Sigmoid colon (tissue), 7 donors: ENCODE measurements around the gene ATAD5. TPM values are rescaled to one million over a fixed set of nuclear protein-coding genes. Genes with fewer than 3 reads are reported as not detected.
"Not testable (repeated sequence)": the region's sequence is repeated elsewhere in the genome, so short reads cannot be mapped to it uniquely, and the experiment has no call there.

Experiments used
- DNase-seq: peaks from one replicate; pipeline ENCODE4 v3.0.0-alpha.2; 2019
- H3K27ac ChIP-seq, 4 donors: fragments of 200-600 bp; sonication (generic); one replicate each; pipeline ENCODE4 v1.5.1; 2016 to 2019; ENCODE audit warnings: mild to moderate bottlenecking in 1 of 4
- H3K27me3 ChIP-seq, 3 donors: fragments of 200-600 bp; sonication (generic); one replicate each; pipeline ENCODE4 v1.5.1; 2019; ENCODE audit warnings: mild to moderate bottlenecking in 1 of 3
- H3K36me3 ChIP-seq, 4 donors: fragments of 200-600 bp; sonication (generic); one replicate each; pipeline ENCODE4 v1.5.1; 2016 to 2019
- H3K4me1 ChIP-seq, 4 donors: fragments of 200-600 bp; sonication (generic); one replicate each; pipeline ENCODE4 v1.5.1; 2017 to 2019
- H3K4me3 ChIP-seq, 4 donors: fragments of 200-600 bp; sonication (generic); one replicate each; pipeline ENCODE4 v1.5.1; 2017 to 2019; ENCODE audit warnings: mild to moderate bottlenecking in 2 of 4, moderate library complexity in 1 of 4
- H3K9me3 ChIP-seq, 4 donors: fragments of 200-600 bp in 3 of 4; sonication (generic) in 3 of 4; one replicate each; pipeline versions ENCODE4 v1.5.1 to v1.6.1; 2013 to 2019
- CTCF ChIP-seq, 4 experiments: fragments of 450-650 bp in 3 of 4; fragments of 200-600 bp in 1 of 4; IDR thresholded peaks; one replicate each; pipeline ENCODE4 v1.5.1; 2016 to 2019; ENCODE audit warnings: antibody characterized with exemption in 4 of 4, mild to moderate bottlenecking in 3 of 4, moderate library complexity in 2 of 4
- EP300 ChIP-seq, 4 donors: sonication (generic); formaldehyde crosslinking; IDR thresholded peaks; one replicate each; pipeline ENCODE4 v1.6.1; 2017; ENCODE audit warnings: antibody characterized with exemption in 4 of 4
- POLR2A ChIP-seq, 2 donors: fragments of 450-650 bp; IDR thresholded peaks; one replicate each; pipeline ENCODE4 v1.6.1; 2016; ENCODE audit warnings: antibody characterized with exemption in 2 of 2, mild to moderate bottlenecking in 2 of 2, moderate library complexity in 2 of 2
- POLR2AphosphoS5 ChIP-seq, 4 donors: sonication (generic); formaldehyde crosslinking; IDR thresholded peaks; one replicate each; pipeline ENCODE4 v1.6.1; 2017; ENCODE audit warnings: antibody characterized with exemption in 4 of 4
- WGBS, 2 donors: extraction: QIAGEN DNeasy Blood & Tissue Kit; methylation state at CpG; one replicate each; pipeline ENCODE4 v1.1.7; 2013; 5-methylcytosine and 5-hydroxymethylcytosine counted together
- intact Hi-C: fragments of 100-400 bp; cut with DNase I; formaldehyde crosslinking; loops from one replicate; pipeline ENCODE4 v1.15.1; 2023
- polyA plus RNA-seq, 3 donors: library from polyadenylated mRNA; stranded (reverse); fragments of 200-250 nt; gene quantifications; one replicate each; pipeline ENCODE4 v1.2.3, GENCODE V29; 2013
- total RNA-seq, 4 donors: library from RNA; depleted of rRNA; stranded (reverse); fragments of >200 nt; gene quantifications; one replicate each; pipeline ENCODE4 v1.1.0, GENCODE V29; 2016
- donor health status: healthy with polysubstance abuse.
- donor health status: Bipolar disorder and iron deficiency.
- donor health status: healthy.

Gene ATAD5
- total and polyA plus RNA-seq, 7 donors: 0.46 to 1.7 (median 0.82) TPM

GRCh38 chr17:30930495-30930894, 98.7 kb downstream of the ATAD5 start:
- Histone ChIP-seq H3K9me3 (no peaks in the 10 kb centered on the region), H3K27me3 (peaks cover 0 to 11% (median 0%) of the 10 kb centered on the region in 3 donors), H3K36me3 (no peaks in the 10 kb centered on the region), H3K4me1 (no peaks in the 10 kb centered on the region), H3K4me3 (no peak overlapping the region), H3K27ac (no peak overlapping the region)
- TF ChIP-seq POLR2A (IDR thresholded peaks at IDR 0.05): no peak
- no peak for TF ChIP-seq POLR2AphosphoS5 (IDR thresholded peaks at IDR 0.05)
- TF ChIP-seq EP300 (IDR thresholded peaks at IDR 0.05): no peak
- TF ChIP-seq CTCF (IDR thresholded peaks at IDR 0.05): no peak
- DNase-seq: no peak
- WGBS, 2 donors: 87 to 88% methylated on average over 3 of the region's 3 CpGs
- intact Hi-C loops: no loop called here

GRCh38 chr17:30931582-30931981, 99.8 kb downstream of the ATAD5 start:
- intact Hi-C loops, H3K27me3 ChIP-seq, H3K27ac ChIP-seq, H3K36me3 ChIP-seq, H3K4me1 ChIP-seq, H3K4me3 ChIP-seq, DNase-seq, H3K9me3 ChIP-seq: not testable (repeated sequence)
- WGBS, 2 donors: 91 to 92% methylated on average over 8 of the region's 8 CpGs

- H3K9me3 ChIP-seq: no peaks in the 10 kb centered on the region
- H3K4me1 ChIP-seq: no peaks in the 10 kb centered on the region
- H3K4me3 ChIP-seq: no peak overlapping the region
- H3K27ac ChIP-seq: no peak overlapping the region
- intact Hi-C loops: no loop called here
- no peak for TF ChIP-seq POLR2AphosphoS5 (IDR thresholded peaks at IDR 0.05)
- TF ChIP-seq EP300 (IDR thresholded peaks at IDR 0.05): no peak
- no peak for TF ChIP-seq CTCF (IDR thresholded peaks at IDR 0.05)
- no peak for TF ChIP-seq POLR2A (IDR thresholded peaks at IDR 0.05)
- no peaks in the 10 kb centered on the region for H3K36me3 ChIP-seq
- no peaks in the 10 kb centered on the region for H3K27me3 ChIP-seq
- 63 to 83% methylated on average over 5 of the region's 5 CpGs for WGBS, 2 donors
- DNase-seq: no peak
Observed at GRCh38 chr17:30933966-30934365, 102.2 kb downstream of the ATAD5 start.

- intact Hi-C loops: no loop called here
- TF ChIP-seq CTCF (IDR thresholded peaks at IDR 0.05) (no peak), POLR2AphosphoS5 (IDR thresholded peaks at IDR 0.05) (no peak), EP300 (IDR thresholded peaks at IDR 0.05) (no peak), POLR2A (IDR thresholded peaks at IDR 0.05) (no peak)
- WGBS, 2 donors: 78 to 86% methylated on average over 13 of the region's 13 CpGs
Observed at GRCh38 chr17:30939051-30939689, 107.4 kb downstream of the ATAD5 start.

GRCh38 chr17:30942308-30943079, 110.7 kb downstream of the ATAD5 start:
- Histone ChIP-seq H3K4me3 (no peak overlapping the region), H3K27ac (no peak overlapping the region), H3K9me3 (no peaks in the 10 kb centered on the region), H3K27me3 (no peaks in the 10 kb centered on the region), H3K4me1 (no peaks in the 10 kb centered on the region), H3K36me3 (no peaks in the 10 kb centered on the region)
- no peak for TF ChIP-seq POLR2AphosphoS5 (IDR thresholded peaks at IDR 0.05)
- no peak for TF ChIP-seq CTCF (IDR thresholded peaks at IDR 0.05)
- no peak for TF ChIP-seq POLR2A (IDR thresholded peaks at IDR 0.05)
- TF ChIP-seq EP300 (IDR thresholded peaks at IDR 0.05): no peak
- WGBS, 2 donors: 62 to 67% methylated on average over 4 of the region's 4 CpGs
- DNase-seq: no peak
- intact Hi-C loops: no loop called here

More at GRCh38 chr17:30939051-30939689, 107.4 kb downstream of the ATAD5 start:
- DNase-seq: no peak
- Histone ChIP-seq H3K9me3 (no peaks in the 10 kb centered on the region), H3K36me3 (no peaks in the 10 kb centered on the region), H3K27me3 (no peaks in the 10 kb centered on the region), H3K4me3 (no peak overlapping the region), H3K27ac (peak overlapping the region in 2 of 4 donors; percentile 8 to 27), H3K4me1 (no peaks in the 10 kb centered on the region)
